GM12892 (cell line): Measurements from ENCODE around the gene FRMD4B.

Experiments used
- POLR2A ChIP-seq: IDR thresholded peaks from 2 replicates; pipeline ENCODE4 v1.6.1; 2011; ENCODE audit warnings: low read depth, low read length, control low read depth
- POLR2AphosphoS5 ChIP-seq: IDR thresholded peaks from 2 replicates; pipeline ENCODE4 v1.6.1; 2011; ENCODE audit warnings: low read depth, low read length, control low read depth

DNA sequence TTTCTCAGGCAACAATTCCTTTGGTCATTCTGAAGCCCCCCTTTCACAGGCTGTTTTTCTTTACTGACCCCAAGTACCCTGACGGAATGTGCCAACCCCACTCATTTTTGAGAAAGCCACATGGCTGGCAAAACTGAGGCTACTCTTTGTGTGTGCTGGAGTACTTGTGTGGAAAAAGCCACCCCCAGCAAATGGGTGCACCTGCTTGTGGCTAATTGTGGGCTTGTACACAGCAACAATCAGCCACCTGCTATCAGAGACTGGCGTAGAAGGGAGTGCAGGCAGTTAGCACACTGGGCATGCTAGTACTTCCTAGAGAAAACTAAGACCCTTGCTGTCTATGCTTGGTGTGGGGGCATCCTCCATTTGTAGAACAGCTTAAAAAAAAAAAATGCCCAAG, 153.4 kb downstream of the FRMD4B start:
- TF ChIP-seq POLR2A (no peak), POLR2AphosphoS5 (no peak)
